B cell (primary cell): Measurements from ENCODE around the gene CDKAL1. TPM values are rescaled to one million over a fixed set of nuclear protein-coding genes. Genes with fewer than 3 reads are reported as not detected.

Experiments
- ATAC-seq: fragments of 200-7000 bp; cut with Tn5 transposase; one replicate; pipeline ENCODE4 v1.10.0; 2021; ENCODE audit warnings: low read depth, mild to moderate bottlenecking, moderate number of reproducible peaks, moderate library complexity
- CTCF ChIA-PET: fragments of 350-600 bp; sonication (Branson Sonifier 250); formaldehyde crosslinking; loops from one replicate; lab custom pipeline; 2021; ENCODE audit warnings: antibody characterized with exemption, inconsistent platforms; lab: Charles Lee
- POLR2A ChIA-PET: fragments of 350-600 bp; sonication (Branson Sonifier 250); formaldehyde crosslinking; loops from one replicate; lab custom pipeline; 2021; ENCODE audit warnings: antibody characterized with exemption; lab: Charles Lee
- DNase-seq: peaks from one replicate; pipeline ENCODE4 v3.0.0; 2013
- H2AFZ ChIP-seq: 2 replicates; pipeline ENCODE4 v1.6.1; 2012; ENCODE audit warnings: mild to moderate bottlenecking, low read depth, low read length; ENCODE audit not compliant: insufficient read depth, poor library complexity, severe bottlenecking
- H3K27ac ChIP-seq, 2 donors: 1 replicate in 1 of 2; 2 replicates in 1 of 2; pipeline ENCODE4 v1.5.1; 2012 to 2013; ENCODE audit warnings: low read length in 2 of 2, mild to moderate bottlenecking in 2 of 2, moderate library complexity in 1 of 2
- H3K27me3 ChIP-seq, 4 experiments: fragments of 200-600 bp in 1 of 4; sonication (generic) in 1 of 4; replicated peaks in 1 of 4; 1 replicate in 2 of 4; 2 replicates in 2 of 4; pipeline versions ENCODE4 v1.6.1 to v1.7.0; 2013 to 2016; ENCODE audit warnings: low read length in 3 of 4, mild to moderate bottlenecking in 2 of 4, mixed read lengths in 1 of 4, moderate library complexity in 1 of 4; ENCODE audit not compliant: insufficient read depth in 4 of 4, control insufficient read depth in 3 of 4; ENCODE audit errors: control extremely low read depth in 1 of 4
- H3K36me3 ChIP-seq, 2 experiments: replicated peaks in 1 of 2; 1 replicate in 1 of 2; 2 replicates in 1 of 2; pipeline versions ENCODE4 v1.6.1 to v1.7.1; 2013; ENCODE audit warnings: low read length in 1 of 2; ENCODE audit not compliant: insufficient read depth in 2 of 2, control insufficient read depth in 1 of 2; ENCODE audit errors: control extremely low read depth in 1 of 2, extremely low read depth in 1 of 2
- H3K4me1 ChIP-seq, 2 donors: fragments of 200-600 bp in 1 of 2; sonication (generic) in 1 of 2; 1 replicate in 1 of 2; 2 replicates in 1 of 2; pipeline versions ENCODE4 v1.5.1 to v1.6.1; 2013 to 2017; ENCODE audit warnings: low read length in 2 of 2; ENCODE audit not compliant: control insufficient read depth in 2 of 2, insufficient read depth in 2 of 2
- H3K4me2 ChIP-seq: replicated peaks from 2 replicates; pipeline ENCODE3; 2012; ENCODE audit warnings: mild to moderate bottlenecking, low read depth, low read length; ENCODE audit not compliant: poor library complexity, severe bottlenecking
- H3K4me3 ChIP-seq, 5 experiments: fragments of 200-600 bp in 1 of 5; sonication (generic) in 1 of 5; 1 replicate in 3 of 5; 2 replicates in 2 of 5; pipeline versions ENCODE4 v1.5.1 to v1.7.0; 2011 to 2016; ENCODE audit warnings: low read length in 4 of 5, mild to moderate bottlenecking in 4 of 5, low read depth in 2 of 5, control low read depth in 1 of 5, moderate library complexity in 1 of 5; ENCODE audit not compliant: insufficient read depth in 1 of 5; ENCODE audit errors: control extremely low read depth in 1 of 5, extremely low read depth in 1 of 5
- H3K79me2 ChIP-seq: fragments of 200-600 bp; sonication (generic); one replicate; pipeline ENCODE4 v1.6.0; 2016; ENCODE audit warnings: low read length; ENCODE audit not compliant: control insufficient read depth, insufficient read depth
- H3K9ac ChIP-seq: fragments of 200-600 bp; sonication (generic); 2 replicates; pipeline ENCODE4 v1.6.1; 2017; ENCODE audit warnings: mild to moderate bottlenecking, low read length, moderate library complexity
- H3K9me3 ChIP-seq, 3 donors: one replicate each; pipeline versions ENCODE4 v1.6.1 to v1.7.1; 2013; ENCODE audit warnings: low read length in 2 of 3; ENCODE audit not compliant: control insufficient read depth in 2 of 3, insufficient read depth in 1 of 3; ENCODE audit errors: control extremely low read depth in 1 of 3
- H4K20me1 ChIP-seq: 2 replicates; pipeline ENCODE4 v1.6.0; 2012; ENCODE audit warnings: mild to moderate bottlenecking, low read length; ENCODE audit not compliant: insufficient read depth, control insufficient read depth, poor library complexity, severe bottlenecking
- H3K27ac Mint-ChIP-seq: one replicate; pipeline ENCODE4 v1.8.0; 2021; ENCODE audit warnings: mixed read lengths
- H3K27me3 Mint-ChIP-seq: one replicate; pipeline ENCODE4 v1.8.0; 2021; ENCODE audit warnings: mixed read lengths
- H3K4me1 Mint-ChIP-seq: one replicate; pipeline ENCODE4 v1.8.0; 2021; ENCODE audit warnings: mixed read lengths
- H3K4me3 Mint-ChIP-seq: one replicate; pipeline ENCODE4 v1.8.0; 2021; ENCODE audit warnings: mixed read lengths
- H3K9me3 Mint-ChIP-seq: one replicate; pipeline ENCODE4 v1.8.0; 2022; ENCODE audit warnings: mixed read lengths; ENCODE audit not compliant: insufficient read depth
- CTCF ChIP-seq: fragments of 200-600 bp; IDR thresholded peaks from one replicate; pipeline ENCODE4 v1.8.0; 2022; ENCODE audit warnings: antibody characterized with exemption, mild to moderate bottlenecking
- EZH2 ChIP-seq: IDR thresholded peaks from 2 replicates; pipeline ENCODE4 v1.6.1; 2012; ENCODE audit warnings: borderline replicate concordance, low read depth, mild to moderate bottlenecking, moderate library complexity, low read length; ENCODE audit not compliant: insufficient read depth, poor library complexity, severe bottlenecking
- WGBS: methylation state at CpG from one replicate; pipeline ENCODE4 v1.1.5; 2013; ENCODE audit warnings: missing lambda C conversion rate; ENCODE audit not compliant: insufficient coverage; 5-methylcytosine and 5-hydroxymethylcytosine counted together
- intact Hi-C: fragments of 100-400 bp; cut with micrococcal nuclease; formaldehyde crosslinking; loops from one replicate; pipeline ENCODE4 v1.10.0; 2022
- polyA plus RNA-seq: library from polyadenylated mRNA; depleted of rRNA; stranded (reverse); fragments of >200 nt; gene quantifications from 2 replicates; pipeline ENCODE4 v1.2.3, GENCODE V29; 2012
- total RNA-seq, 2 donors: library from RNA; stranded (reverse); fragments of 120-200 nt in 1 of 2; gene quantifications; 1 replicate in 1 of 2; 2 replicates in 1 of 2; pipeline versions ENCODE4 v1.2.3 to v1.2.4, GENCODE V29; 2013 to 2022

The CDKAL1 gene
- total and polyA plus RNA-seq, 2 donors (not counting 1 experiment from before 2014, with no cell fraction given): 6.1 to 33.3 TPM

DNA sequence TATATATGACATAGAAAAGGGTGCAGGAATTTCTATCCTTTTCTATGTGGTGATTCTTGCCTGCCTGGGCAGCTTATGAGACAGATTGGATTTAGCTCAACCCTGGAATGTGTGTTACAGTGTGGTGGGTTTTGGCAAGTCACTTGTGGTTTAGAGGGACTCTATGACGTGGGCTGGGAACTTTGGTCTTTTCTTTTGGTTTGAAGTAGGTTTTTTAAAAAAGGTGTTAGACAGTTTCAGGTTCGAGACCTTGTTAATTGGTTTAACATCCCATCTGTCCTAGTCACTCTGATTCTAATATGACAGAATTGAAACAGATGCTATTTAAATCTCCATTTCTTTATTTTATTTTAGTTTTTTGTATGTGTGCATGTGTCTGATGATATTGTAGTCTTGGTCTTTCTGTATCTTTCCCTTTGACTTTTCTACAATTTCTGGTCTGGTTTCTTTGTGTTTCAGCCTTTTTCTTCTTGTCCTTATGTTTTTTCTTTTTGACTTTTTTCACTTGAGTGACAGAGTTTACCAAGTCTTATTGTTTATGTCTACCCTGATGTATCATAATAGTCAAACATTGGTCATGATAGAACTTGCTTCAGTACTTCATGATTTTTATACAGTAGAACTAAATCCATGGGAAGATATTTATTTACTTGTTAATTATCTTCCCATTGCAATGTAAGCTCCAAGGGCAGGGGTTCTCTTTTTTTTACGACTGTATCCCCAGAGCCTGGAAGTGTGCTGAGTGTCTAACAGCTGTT, 174.3 kb downstream of the CDKAL1 start:
- intact Hi-C loops: no loop called here
- Histone ChIP-seq H3K4me1 (no peaks in the 10 kb centered on the region), H4K20me1 (peaks cover 10% of the 10 kb centered on the region), H3K79me2 (peaks cover 6% of the 10 kb centered on the region), H3K4me2 (no peak overlapping the region), H3K9ac (no peak overlapping the region), H3K9me3 (no peaks in the 10 kb centered on the region), H3K36me3 (no peaks in the 10 kb centered on the region), H2AFZ (no peak overlapping the region), H3K4me3 (no peak overlapping the region), H3K27me3 (no peaks in the 10 kb centered on the region), H3K27ac (no peak overlapping the region)
- TF ChIP-seq EZH2: no peak
- TF ChIP-seq CTCF: no peak
- no peak overlapping the region for H3K4me3 Mint-ChIP-seq
- H3K4me1 Mint-ChIP-seq: peaks cover 11% of the 10 kb centered on the region
- H3K9me3 Mint-ChIP-seq: no peaks in the 10 kb centered on the region
- CTCF ChIA-PET: no interaction called here
- no peak for ATAC-seq
- no peak overlapping the region for H3K27ac Mint-ChIP-seq
- DNase-seq: no peak
- POLR2A ChIA-PET: no interaction called here
- no peaks in the 10 kb centered on the region for H3K27me3 Mint-ChIP-seq
- no CpG with 5 or more reads among the region's 3 CpGs for WGBS

DNA sequence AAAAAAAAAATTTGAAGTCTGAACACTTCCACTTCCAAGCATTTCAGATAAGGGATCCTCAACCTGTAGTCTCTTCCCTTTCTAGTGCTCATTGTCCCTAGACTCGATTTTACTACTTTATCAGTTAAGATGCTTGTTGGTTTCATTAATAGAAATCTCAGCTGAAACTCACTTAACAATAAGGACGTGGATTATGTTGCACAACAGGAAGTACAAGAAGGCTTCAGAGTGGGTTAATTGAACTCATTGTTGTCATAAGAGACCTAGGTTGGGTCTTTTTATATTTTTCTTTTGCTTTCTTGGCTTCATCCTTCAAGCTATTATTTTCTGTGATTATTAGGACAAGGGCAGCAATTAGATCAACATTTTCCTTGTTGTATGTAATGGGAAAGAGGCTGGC, 175.2 kb downstream of the CDKAL1 start:
- intact Hi-C loops: no loop called here
- Histone ChIP-seq H3K36me3 (no peaks in the 10 kb centered on the region), H3K27me3 (no peaks in the 10 kb centered on the region), H4K20me1 (peaks cover 10% of the 10 kb centered on the region), H3K9me3 (no peaks in the 10 kb centered on the region), H3K4me1 (no peaks in the 10 kb centered on the region), H3K9ac (no peak overlapping the region), H3K79me2 (peaks cover 6% of the 10 kb centered on the region), H2AFZ (no peak overlapping the region), H3K4me3 (no peak overlapping the region), H3K4me2 (no peak overlapping the region), H3K27ac (no peak overlapping the region)
- H3K27me3 Mint-ChIP-seq: no peaks in the 10 kb centered on the region
- TF ChIP-seq CTCF: no peak
- TF ChIP-seq EZH2: no peak
- CTCF ChIA-PET: no interaction called here
- H3K4me3 Mint-ChIP-seq: no peak overlapping the region
- WGBS: no CpG with 5 or more reads among the region's 2 CpGs
- ATAC-seq: no peak
- DNase-seq: no peak
- H3K27ac Mint-ChIP-seq: no peak overlapping the region
- no peaks in the 10 kb centered on the region for H3K9me3 Mint-ChIP-seq
- POLR2A ChIA-PET: no interaction called here
- peaks cover 8% of the 10 kb centered on the region for H3K4me1 Mint-ChIP-seq
